ENCODE data around the gene MOK. TPM values are rescaled to one million over a fixed set of nuclear protein-coding genes. Genes with fewer than 3 reads are reported as not detected.
A peak's percentile ranks its signal among the peaks of the same experiment; 100 is the strongest.

The MOK gene
- total RNA-seq, 1 experiment from 2014 or later: 2.8 TPM

DNA sequence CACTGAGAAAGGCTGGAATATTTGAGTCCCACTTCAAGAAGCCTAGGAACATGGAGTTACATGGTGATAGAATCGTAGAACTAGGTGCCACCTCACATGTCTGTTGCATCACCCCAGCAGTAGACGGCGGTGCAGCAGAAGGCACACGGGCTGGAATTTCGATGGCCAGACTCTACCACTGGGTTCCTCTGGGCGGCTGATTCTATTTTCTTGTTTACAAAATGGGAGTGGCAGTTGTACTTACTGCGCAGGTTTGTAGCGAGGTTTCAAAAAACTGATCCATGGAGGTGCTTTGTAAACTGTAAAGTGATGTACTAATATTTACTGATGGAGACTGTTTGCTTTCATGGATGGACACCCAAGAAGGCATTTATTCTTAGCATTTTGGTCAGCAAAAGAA, 119.6 kb downstream of the MOK start:
- Mint-ChIP-seq H3K9me3 (no peaks in the 10 kb centered on the region), H3K27ac (peak overlapping the region in 2 of 3 experiments; percentile 21 to 79; a peak in 2 of 7 replicates), H3K27me3 (ENCODE audit: low read depth) (no peaks in the 10 kb centered on the region), H3K36me3 (ENCODE audit: insufficient read depth in 1 of 3, low read depth in 3 of 3) (no peaks in the 10 kb centered on the region), H3K4me3 (no peak overlapping the region), H3K4me1 (peaks cover 31 to 35% of the 10 kb centered on the region in 2 experiments)
- TF ChIP-seq, protein P1, sequence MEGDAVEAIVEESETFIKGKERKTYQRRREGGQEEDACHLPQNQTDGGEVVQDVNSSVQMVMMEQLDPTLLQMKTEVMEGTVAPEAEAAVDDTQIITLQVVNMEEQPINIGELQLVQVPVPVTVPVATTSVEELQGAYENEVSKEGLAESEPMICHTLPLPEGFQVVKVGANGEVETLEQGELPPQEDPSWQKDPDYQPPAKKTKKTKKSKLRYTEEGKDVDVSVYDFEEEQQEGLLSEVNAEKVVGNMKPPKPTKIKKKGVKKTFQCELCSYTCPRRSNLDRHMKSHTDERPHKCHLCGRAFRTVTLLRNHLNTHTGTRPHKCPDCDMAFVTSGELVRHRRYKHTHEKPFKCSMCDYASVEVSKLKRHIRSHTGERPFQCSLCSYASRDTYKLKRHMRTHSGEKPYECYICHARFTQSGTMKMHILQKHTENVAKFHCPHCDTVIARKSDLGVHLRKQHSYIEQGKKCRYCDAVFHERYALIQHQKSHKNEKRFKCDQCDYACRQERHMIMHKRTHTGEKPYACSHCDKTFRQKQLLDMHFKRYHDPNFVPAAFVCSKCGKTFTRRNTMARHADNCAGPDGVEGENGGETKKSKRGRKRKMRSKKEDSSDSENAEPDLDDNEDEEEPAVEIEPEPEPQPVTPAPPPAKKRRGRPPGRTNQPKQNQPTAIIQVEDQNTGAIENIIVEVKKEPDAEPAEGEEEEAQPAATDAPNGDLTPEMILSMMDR (conservative IDR thresholded peaks at IDR 0.05): no peak
- H3K79me2 ChIP-seq (ENCODE audit: insufficient read depth, low read length): peaks cover 14% of the 10 kb centered on the region; the same call in 1 of the 2 replicates
- H3K4ac ChIP-seq (ENCODE audit: low read depth, low read length): no peak overlapping the region
- H4K8ac ChIP-seq (replicated peaks; ENCODE audit: insufficient read length, low read depth, low read length): no peak overlapping the region
- H3K79me1 ChIP-seq (ENCODE audit: insufficient read depth, low read depth, low read length, poor library complexity, severe bottlenecking): peaks cover 9% of the 10 kb centered on the region
- H3K23ac ChIP-seq (ENCODE audit: insufficient read length, low read depth, low read length): no peak overlapping the region
- no peak overlapping the region for H2BK15ac ChIP-seq (ENCODE audit: low read depth, low read length)
- H3K56ac ChIP-seq (ENCODE audit: insufficient read length, low read depth, low read length): no peak overlapping the region
- WGBS (ENCODE audit: extremely low coverage, insufficient read length, low lambda C conversion rate): no CpG with 5 or more reads among the region's 8 CpGs
- H3K9ac ChIP-seq (ENCODE audit: extremely low read depth, insufficient read length, low read length): no peak overlapping the region
- H2AK5ac ChIP-seq (ENCODE audit: insufficient read length, low read length): no peak overlapping the region
- H3K18ac ChIP-seq (ENCODE audit: insufficient read length, low read depth, low read length): peak overlapping the region; percentile 46
- no peak overlapping the region for H2BK12ac ChIP-seq (ENCODE audit: insufficient read length, low read depth, low read length)
- H3K23me2 ChIP-seq (ENCODE audit: insufficient read length, low read depth, low read length, poor library complexity, severe bottlenecking): no peaks in the 10 kb centered on the region
- no peak for DNase-seq
- H2AFZ ChIP-seq (ENCODE audit: low read length): no peak overlapping the region
- H3K9me3 ChIP-seq (ENCODE audit: control insufficient read depth, low read depth, low read length): no peaks in the 10 kb centered on the region
- H3K4me2 ChIP-seq (ENCODE audit: insufficient read depth, insufficient read length, low read length): no peak overlapping the region
- H2BK20ac ChIP-seq (ENCODE audit: low read depth, low read length, poor library complexity, severe bottlenecking): no peak overlapping the region
- H3K27ac ChIP-seq (ENCODE audit: insufficient read length, low read depth, low read length): no peak overlapping the region
- H2BK120ac ChIP-seq (ENCODE audit: low read depth, low read length, poor library complexity, severe bottlenecking): no peak overlapping the region
- no peak overlapping the region for H2BK5ac ChIP-seq (ENCODE audit: insufficient read length, low read length)
- H3K27me3 ChIP-seq (ENCODE audit: insufficient read depth, low read length): no peaks in the 10 kb centered on the region
- H4K5ac ChIP-seq (ENCODE audit: insufficient read length, low read depth, low read length): no peak overlapping the region
- H4K91ac ChIP-seq (ENCODE audit: insufficient read length, low read depth, low read length): no peak overlapping the region
- no peaks in the 10 kb centered on the region; the same call in 1 of the 2 replicates for H3K4me1 ChIP-seq (ENCODE audit: insufficient read depth, low read length)
- no peak overlapping the region for H3K14ac ChIP-seq (ENCODE audit: insufficient read depth, low read length)
- H4K20me1 ChIP-seq (ENCODE audit: control insufficient read depth, insufficient read depth, insufficient read length): no peaks in the 10 kb centered on the region
- H3T11ph ChIP-seq (ENCODE audit: low read length): no peak overlapping the region

All from H9 (cell line).